Measurements from ENCODE around the gene GNAT3.

- no peak for TF ChIP-seq POLR2AphosphoS5 (IDR thresholded peaks at IDR 0.05)
- TF ChIP-seq, protein P1, sequence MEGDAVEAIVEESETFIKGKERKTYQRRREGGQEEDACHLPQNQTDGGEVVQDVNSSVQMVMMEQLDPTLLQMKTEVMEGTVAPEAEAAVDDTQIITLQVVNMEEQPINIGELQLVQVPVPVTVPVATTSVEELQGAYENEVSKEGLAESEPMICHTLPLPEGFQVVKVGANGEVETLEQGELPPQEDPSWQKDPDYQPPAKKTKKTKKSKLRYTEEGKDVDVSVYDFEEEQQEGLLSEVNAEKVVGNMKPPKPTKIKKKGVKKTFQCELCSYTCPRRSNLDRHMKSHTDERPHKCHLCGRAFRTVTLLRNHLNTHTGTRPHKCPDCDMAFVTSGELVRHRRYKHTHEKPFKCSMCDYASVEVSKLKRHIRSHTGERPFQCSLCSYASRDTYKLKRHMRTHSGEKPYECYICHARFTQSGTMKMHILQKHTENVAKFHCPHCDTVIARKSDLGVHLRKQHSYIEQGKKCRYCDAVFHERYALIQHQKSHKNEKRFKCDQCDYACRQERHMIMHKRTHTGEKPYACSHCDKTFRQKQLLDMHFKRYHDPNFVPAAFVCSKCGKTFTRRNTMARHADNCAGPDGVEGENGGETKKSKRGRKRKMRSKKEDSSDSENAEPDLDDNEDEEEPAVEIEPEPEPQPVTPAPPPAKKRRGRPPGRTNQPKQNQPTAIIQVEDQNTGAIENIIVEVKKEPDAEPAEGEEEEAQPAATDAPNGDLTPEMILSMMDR (IDR thresholded peaks at IDR 0.05): no peak
- TF ChIP-seq EP300 (IDR thresholded peaks at IDR 0.05): no peak
- TF ChIP-seq POLR2A (IDR thresholded peaks at IDR 0.05): no peak
Observed at GRCh38 chr7:80411621-80412020, 100.2 kb downstream of the GNAT3 start.

Data from sigmoid colon (tissue), 4 donors.